Pancreas (tissue), 10 donors: ENCODE measurements around the gene MTERF1. TPM values are rescaled to one million over a fixed set of nuclear protein-coding genes. Genes with fewer than 3 reads are reported as not detected.
A peak's percentile ranks its signal among the peaks of the same experiment; 100 is the strongest.

Source experiments
- ATAC-seq, 4 donors: fragments of 200-7000 bp; cut with Tn5 transposase; one replicate each; pipeline versions ENCODE4 v1.8.0 to v1.9.1; 2020; ENCODE audit warnings: mild to moderate bottlenecking in 4 of 4, moderate library complexity in 4 of 4
- DNase-seq, 6 donors: peaks; one replicate each; pipeline ENCODE4 v3.0.0-alpha.2; 2020
- FAIRE-seq: peaks from 2 replicates; lab custom pipeline; 2012; peaks lifted over from hg19 to GRCh38; lab: Jason Lieb, UNC
- H3K27ac ChIP-seq, 4 donors: fragments of 200-600 bp; sonication (generic); 1 replicate in 3 of 4; 2 replicates in 1 of 4; pipeline versions ENCODE4 v1.5.0 to v1.8.0; 2020
- H3K27me3 ChIP-seq, 4 donors: fragments of 200-600 bp; one replicate each; pipeline ENCODE4 v1.8.0; 2021
- H3K36me3 ChIP-seq, 3 donors: fragments of 200-600 bp; sonication (generic) in 1 of 3; one replicate each; pipeline versions ENCODE4 v1.5.0 to v1.8.0; 2020 to 2021
- H3K4me1 ChIP-seq, 3 donors: fragments of 200-600 bp; one replicate each; pipeline ENCODE4 v1.8.0; 2021
- H3K4me3 ChIP-seq, 4 donors: fragments of 200-600 bp; sonication (generic) in 2 of 4; one replicate each; pipeline versions ENCODE4 v1.5.0 to v1.8.0; 2020 to 2021
- H3K9me3 ChIP-seq, 4 donors: fragments of 200-600 bp; one replicate each; pipeline ENCODE4 v1.8.0; 2021
- WGBS, 2 donors: extraction: QIAGEN DNeasy Blood & Tissue Kit; methylation state at CpG; one replicate each; pipeline ENCODE4 v1.1.7; 2013; 5-methylcytosine and 5-hydroxymethylcytosine counted together
- intact Hi-C, 3 donors: fragments of 100-400 bp; cut with DNase I; formaldehyde crosslinking; loops; one replicate each; pipeline versions ENCODE4 v1.11.1 to v1.14.2; 2022
- polyA plus RNA-seq, 2 donors: library from polyadenylated mRNA; stranded (reverse); fragments of 200-250 nt; gene quantifications; one replicate each; pipeline ENCODE4 v1.2.3, GENCODE V29; 2013
- total RNA-seq, 6 donors: library from RNA; stranded (reverse); fragmentation: NEBNext Ultra II Directional in 4 of 6; extraction: Animal tissue kit (Norgen Biotek cat#: 25700) in 4 of 6; gene quantifications; one replicate each; pipeline versions ENCODE4 v1.2.1 to v1.2.4, GENCODE V29; 2021 to 2023
- TF ChIP-seq, protein P1 (sequence below), 4 donors: fragments of 200-600 bp; sonication (generic) in 3 of 4; IDR thresholded peaks; one replicate each; pipeline versions ENCODE4 v1.5.0 to v1.8.0; 2021; ENCODE audit warnings: antibody characterized with exemption in 4 of 4
- donor health status: healthy with polysubstance abuse.
- donor health status: DM: no; HTN: no; CAD: no; lungs with moderate emphysema.
- donor health status: DM: no; HTN: no; CAD: no.
- donor health status: control.
- donor health status: control.
- donor health status: Bipolar disorder and iron deficiency.
- donor health status: DM: yes; HTN: yes; CAD: no.
- donor health status: DM: no; HTN: no; CAD: no.
- donor health status: DM: no; HTN: no; CAD: no.
- donor health status: DM: yes; HTN: yes; CAD: no.

MTERF1 gene
- total and polyA plus RNA-seq, 8 donors = 1.9 to 9.0 (median 4.9) TPM

DNA sequence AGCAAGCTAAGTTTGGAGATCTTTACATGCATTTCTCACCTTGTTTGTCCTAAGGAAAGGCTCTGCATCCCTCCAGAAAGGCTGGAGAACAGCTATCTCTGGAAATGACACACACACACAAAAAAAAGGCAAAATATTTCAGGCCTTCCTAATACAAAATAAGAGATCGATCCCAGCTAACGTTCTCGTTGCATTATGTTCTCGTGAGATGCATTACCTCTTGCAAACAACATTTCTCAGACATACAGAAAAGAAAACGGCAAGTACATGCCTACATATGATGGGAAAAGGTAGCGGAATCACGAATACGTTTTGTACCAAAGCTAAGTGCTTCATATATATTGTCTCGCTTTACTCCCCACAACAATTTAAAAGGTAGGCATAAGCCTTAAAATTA lies 488 bp downstream of the MTERF1 start:
- DNase-seq (no peak), ATAC-seq (no peak), FAIRE-seq (no peak)
- Histone ChIP-seq H3K36me3 (no peaks in the 10 kb centered on the region), H3K27ac (peak overlapping the region in 1 of 4 donors; percentile 43), H3K4me1 (peaks cover 0 to 11% (median 0%) of the 10 kb centered on the region in 3 donors), H3K27me3 (no peaks in the 10 kb centered on the region), H3K4me3 (peak overlapping the region; percentile 47 to 80 (median 60)), H3K9me3 (no peaks in the 10 kb centered on the region)
- WGBS, 2 donors = 2% methylated on average over 9 of the region's 9 CpGs
- TF ChIP-seq, protein P1, sequence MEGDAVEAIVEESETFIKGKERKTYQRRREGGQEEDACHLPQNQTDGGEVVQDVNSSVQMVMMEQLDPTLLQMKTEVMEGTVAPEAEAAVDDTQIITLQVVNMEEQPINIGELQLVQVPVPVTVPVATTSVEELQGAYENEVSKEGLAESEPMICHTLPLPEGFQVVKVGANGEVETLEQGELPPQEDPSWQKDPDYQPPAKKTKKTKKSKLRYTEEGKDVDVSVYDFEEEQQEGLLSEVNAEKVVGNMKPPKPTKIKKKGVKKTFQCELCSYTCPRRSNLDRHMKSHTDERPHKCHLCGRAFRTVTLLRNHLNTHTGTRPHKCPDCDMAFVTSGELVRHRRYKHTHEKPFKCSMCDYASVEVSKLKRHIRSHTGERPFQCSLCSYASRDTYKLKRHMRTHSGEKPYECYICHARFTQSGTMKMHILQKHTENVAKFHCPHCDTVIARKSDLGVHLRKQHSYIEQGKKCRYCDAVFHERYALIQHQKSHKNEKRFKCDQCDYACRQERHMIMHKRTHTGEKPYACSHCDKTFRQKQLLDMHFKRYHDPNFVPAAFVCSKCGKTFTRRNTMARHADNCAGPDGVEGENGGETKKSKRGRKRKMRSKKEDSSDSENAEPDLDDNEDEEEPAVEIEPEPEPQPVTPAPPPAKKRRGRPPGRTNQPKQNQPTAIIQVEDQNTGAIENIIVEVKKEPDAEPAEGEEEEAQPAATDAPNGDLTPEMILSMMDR (IDR thresholded peaks at IDR 0.05) = no peak
- intact Hi-C loops = no loop called here

DNA sequence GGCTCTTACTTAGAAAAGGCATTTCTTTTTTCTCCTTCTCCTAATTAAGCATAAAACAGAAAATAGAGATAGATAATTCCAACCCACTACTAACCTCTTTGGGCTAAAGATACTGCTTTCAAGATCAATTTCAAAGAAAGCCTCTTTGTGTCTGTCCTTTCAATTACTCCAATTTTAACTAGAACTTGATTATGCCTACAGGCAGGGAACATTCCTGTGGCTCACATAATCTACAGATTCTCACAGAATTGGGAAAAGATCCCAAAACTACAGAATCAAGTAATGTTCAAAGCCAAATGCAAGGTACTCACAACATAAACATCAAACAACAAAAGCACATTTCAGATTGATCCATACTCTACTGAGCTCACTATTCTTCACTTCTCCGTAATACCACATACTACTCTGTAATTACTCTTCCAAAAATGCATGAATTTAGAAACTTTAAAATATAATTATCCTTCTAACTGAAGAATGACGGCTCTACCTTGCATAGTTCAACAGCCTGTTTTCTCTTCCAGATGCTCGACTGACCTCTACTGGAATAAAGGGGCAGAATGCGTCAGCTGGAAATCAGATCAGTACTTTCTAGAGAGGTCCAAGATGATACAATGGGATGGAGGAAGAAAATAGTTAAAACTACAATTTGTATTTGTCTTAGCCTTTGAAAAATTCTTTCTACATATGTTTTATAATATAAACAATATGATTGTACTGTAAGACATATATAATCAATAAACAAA lies 3.9 kb downstream of the MTERF1 start:
- 67 to 70% methylated on average over 4 of the region's 4 CpGs for WGBS, 2 donors
- peaks cover 0 to 11% (median 0%) of the 10 kb centered on the region in 3 donors for H3K4me1 ChIP-seq
- ATAC-seq (no peak), FAIRE-seq (peak; percentile 20), DNase-seq (no peak)
- no peaks in the 10 kb centered on the region for H3K9me3 ChIP-seq
- intact Hi-C loops = no loop called here
- no peaks in the 10 kb centered on the region for H3K27me3 ChIP-seq
- TF ChIP-seq, protein P1 (IDR thresholded peaks at IDR 0.05) = no peak
- no peaks in the 10 kb centered on the region for H3K36me3 ChIP-seq
- no peak overlapping the region for H3K27ac ChIP-seq
- H3K4me3 ChIP-seq = no peak overlapping the region

DNA sequence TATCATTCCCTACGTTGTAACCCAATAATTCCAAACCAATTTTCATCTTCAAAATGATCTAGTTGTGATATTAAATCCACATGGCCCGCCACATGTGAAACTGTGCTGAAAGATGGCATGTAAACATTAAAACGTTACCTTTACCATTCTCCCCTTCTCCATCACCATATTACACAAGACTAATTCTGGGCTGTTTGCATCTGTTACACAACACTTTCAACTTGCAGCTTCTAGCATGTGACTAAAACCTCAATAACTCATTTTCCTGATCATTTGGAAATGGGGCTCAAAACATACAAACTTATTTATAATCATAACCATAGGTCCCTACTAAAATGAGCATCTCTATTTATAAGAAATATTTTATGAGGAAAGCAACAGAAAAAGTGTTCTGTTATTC lies 4.7 kb downstream of the MTERF1 start:
- no peak overlapping the region for H3K4me3 ChIP-seq
- no peak overlapping the region for H3K27ac ChIP-seq
- H3K27me3 ChIP-seq = no peaks in the 10 kb centered on the region
- intact Hi-C loops = no loop called here
- 85 to 87% methylated on average over 3 of the region's 3 CpGs for WGBS, 2 donors
- TF ChIP-seq, protein P1 (IDR thresholded peaks at IDR 0.05) = no peak
- ATAC-seq (no peak), DNase-seq (no peak), FAIRE-seq (no peak)
- peaks cover 0 to 11% (median 0%) of the 10 kb centered on the region in 3 donors for H3K4me1 ChIP-seq
- no peaks in the 10 kb centered on the region for H3K9me3 ChIP-seq
- no peaks in the 10 kb centered on the region for H3K36me3 ChIP-seq

DNA sequence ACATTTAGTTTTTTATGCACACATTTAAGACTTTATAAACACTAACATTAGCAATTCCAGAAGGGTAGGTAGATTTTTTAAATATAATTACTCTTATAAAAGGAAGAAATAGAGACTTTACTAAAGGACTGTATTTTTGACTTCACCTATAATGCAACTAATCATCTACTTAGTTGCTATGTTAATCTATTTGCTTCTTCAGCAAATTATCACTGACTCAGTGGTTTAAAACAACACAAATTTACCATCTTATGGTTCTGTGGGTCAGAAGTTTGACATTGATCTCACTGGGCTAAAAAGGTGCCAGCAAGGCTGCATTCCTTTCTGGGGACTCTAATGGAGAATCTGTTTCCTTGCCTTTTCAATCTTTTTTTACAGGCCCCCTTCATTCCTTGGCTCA lies 7.6 kb downstream of the MTERF1 start:
- TF ChIP-seq, protein P1 (IDR thresholded peaks at IDR 0.05) = no peak
- ATAC-seq (no peak), DNase-seq (no peak), FAIRE-seq (no peak)
- Histone ChIP-seq H3K9me3 (no peaks in the 10 kb centered on the region), H3K4me1 (peaks cover 0 to under 1% (median 0%) of the 10 kb centered on the region in 3 donors), H3K27me3 (no peaks in the 10 kb centered on the region), H3K36me3 (no peaks in the 10 kb centered on the region), H3K4me3 (no peak overlapping the region), H3K27ac (no peak overlapping the region)
- intact Hi-C loops = no loop called here

DNA sequence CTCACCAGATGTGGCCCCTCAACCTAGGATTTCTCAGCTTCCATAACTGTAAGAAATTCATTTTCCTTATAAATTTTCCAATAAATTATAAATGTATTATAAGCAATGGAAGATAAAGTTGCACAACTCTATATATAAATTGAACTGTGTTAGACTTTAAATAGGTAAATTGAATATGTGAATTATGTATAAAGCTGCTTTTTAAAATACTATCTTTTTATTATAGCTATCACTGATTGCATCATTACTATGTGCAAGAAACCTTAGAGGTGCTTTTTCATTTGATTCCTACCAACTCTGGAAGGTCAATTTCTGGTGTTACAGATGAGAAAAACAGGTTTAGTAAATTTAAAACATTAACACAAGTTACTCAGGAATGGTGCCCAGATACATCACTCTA lies 8.4 kb downstream of the MTERF1 start:
- FAIRE-seq = no peak
- TF ChIP-seq, protein P1 (IDR thresholded peaks at IDR 0.05) = no peak

More for the DNA sequence above, 8.4 kb downstream of the MTERF1 start:
- H3K27ac ChIP-seq = no peak overlapping the region
- H3K9me3 ChIP-seq = no peaks in the 10 kb centered on the region
- H3K4me3 ChIP-seq = no peak overlapping the region
- intact Hi-C loops = no loop called here
- no peaks in the 10 kb centered on the region for H3K4me1 ChIP-seq
- no peaks in the 10 kb centered on the region for H3K36me3 ChIP-seq
- DNase-seq (no peak), ATAC-seq (no peak)
- no peaks in the 10 kb centered on the region for H3K27me3 ChIP-seq
